Measurements from ENCODE around the gene TSHZ2. TPM values are rescaled to one million over a fixed set of nuclear protein-coding genes. Genes with fewer than 3 reads are reported as not detected.
"Not testable (repeated sequence)": the region's sequence is repeated elsewhere in the genome, so short reads cannot be mapped to it uniquely, and the experiment has no call there.

Gene TSHZ2
- total RNA-seq, 1 donor from 2014 or later: 12.6 TPM

DNA sequence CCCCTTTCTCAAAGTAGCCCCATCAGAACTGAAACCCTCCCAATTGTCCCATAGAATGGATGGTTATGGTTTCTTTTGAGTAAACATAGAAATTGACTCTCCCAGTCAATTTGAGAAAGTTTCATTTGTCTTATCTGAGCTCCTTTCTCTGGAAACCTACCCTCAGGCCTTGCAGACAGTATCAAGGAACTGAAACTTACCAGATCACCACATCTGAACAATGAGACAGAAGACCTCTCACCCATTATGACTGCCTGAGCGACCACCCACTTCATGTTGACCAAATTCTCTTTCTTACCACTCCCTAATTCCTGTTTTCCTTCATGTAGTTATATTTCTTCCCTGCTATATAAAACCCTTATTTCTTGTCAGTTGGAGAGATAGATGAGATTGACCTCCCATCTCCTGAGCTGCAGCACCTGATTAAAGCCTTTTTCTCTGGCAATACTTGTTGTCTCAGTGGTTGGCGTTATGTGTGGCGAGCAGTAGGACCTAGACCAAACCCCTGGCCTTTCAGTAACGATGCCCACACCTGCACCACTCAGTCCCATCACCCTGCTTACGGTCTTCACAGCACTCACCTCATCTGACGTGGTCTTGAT is 482.6 kb downstream of the TSHZ2 start:
- no peaks in the 10 kb centered on the region for H3K27me3 ChIP-seq (ENCODE audit: low read depth)
- no peak for DNase-seq
- H3K27ac ChIP-seq: no peak overlapping the region
- H3K4me1 ChIP-seq: no peaks in the 10 kb centered on the region
- TF ChIP-seq, protein P1, sequence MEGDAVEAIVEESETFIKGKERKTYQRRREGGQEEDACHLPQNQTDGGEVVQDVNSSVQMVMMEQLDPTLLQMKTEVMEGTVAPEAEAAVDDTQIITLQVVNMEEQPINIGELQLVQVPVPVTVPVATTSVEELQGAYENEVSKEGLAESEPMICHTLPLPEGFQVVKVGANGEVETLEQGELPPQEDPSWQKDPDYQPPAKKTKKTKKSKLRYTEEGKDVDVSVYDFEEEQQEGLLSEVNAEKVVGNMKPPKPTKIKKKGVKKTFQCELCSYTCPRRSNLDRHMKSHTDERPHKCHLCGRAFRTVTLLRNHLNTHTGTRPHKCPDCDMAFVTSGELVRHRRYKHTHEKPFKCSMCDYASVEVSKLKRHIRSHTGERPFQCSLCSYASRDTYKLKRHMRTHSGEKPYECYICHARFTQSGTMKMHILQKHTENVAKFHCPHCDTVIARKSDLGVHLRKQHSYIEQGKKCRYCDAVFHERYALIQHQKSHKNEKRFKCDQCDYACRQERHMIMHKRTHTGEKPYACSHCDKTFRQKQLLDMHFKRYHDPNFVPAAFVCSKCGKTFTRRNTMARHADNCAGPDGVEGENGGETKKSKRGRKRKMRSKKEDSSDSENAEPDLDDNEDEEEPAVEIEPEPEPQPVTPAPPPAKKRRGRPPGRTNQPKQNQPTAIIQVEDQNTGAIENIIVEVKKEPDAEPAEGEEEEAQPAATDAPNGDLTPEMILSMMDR (IDR thresholded peaks at IDR 0.05): no peak
- intact Hi-C loops (cut with DNase I): no loop called here
- H3K4me3 ChIP-seq: no peak overlapping the region
- peaks cover 8% of the 10 kb centered on the region for H3K9me3 ChIP-seq
- ATAC-seq: no peak
- H3K36me3 ChIP-seq: no peaks in the 10 kb centered on the region

DNA sequence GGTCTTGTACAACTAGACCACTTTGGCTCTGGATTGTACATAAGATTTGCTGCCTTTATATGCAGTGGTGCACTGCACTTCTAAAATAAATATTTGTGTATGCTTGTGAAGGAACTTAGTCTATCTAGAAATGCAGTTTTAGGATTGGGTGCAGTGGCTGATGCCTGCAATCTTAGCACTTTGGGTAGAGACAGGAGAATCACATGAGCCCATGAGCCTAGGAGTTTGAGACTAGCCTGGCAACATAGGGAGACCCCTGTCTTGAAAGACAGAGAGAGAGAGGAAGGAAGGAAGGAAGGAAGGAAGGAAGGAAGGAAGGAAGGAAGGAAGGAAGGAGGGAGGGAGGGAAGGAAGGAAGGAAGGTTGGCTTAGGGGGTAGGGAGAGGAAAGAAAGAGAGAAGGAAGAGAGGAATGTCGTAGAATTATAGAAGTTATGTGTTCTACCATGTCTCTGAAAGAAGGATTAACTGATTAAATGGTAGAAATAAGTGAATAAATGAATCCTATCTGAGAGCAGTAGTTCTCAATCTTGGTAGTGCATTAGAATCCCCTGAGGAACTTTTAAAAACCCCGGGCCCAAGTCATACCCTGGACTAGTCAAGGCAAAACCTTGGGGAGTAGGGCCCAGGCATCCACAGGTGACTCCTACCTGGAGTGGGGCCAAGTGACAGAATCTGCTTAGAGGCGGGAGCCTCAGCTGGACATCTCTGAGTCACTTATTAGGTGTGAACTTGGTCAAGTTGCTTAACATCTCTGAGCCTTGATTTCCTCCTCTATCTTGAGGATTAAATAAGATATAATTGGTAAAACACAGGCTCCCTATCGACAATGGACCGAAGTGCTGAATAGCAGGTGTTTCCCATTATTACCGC is 491.2 kb downstream of the TSHZ2 start:
- Histone ChIP-seq H3K27me3 (ENCODE audit: low read depth) (no peaks in the 10 kb centered on the region), H3K27ac (no peak overlapping the region), H3K4me1 (no peaks in the 10 kb centered on the region), H3K9me3 (no peaks in the 10 kb centered on the region), H3K36me3 (no peaks in the 10 kb centered on the region), H3K4me3 (no peak overlapping the region)
- DNase-seq (no peak), ATAC-seq (no peak)
- TF ChIP-seq, protein P1 (IDR thresholded peaks at IDR 0.05): no peak
- intact Hi-C loops (cut with DNase I): no loop called here

DNA sequence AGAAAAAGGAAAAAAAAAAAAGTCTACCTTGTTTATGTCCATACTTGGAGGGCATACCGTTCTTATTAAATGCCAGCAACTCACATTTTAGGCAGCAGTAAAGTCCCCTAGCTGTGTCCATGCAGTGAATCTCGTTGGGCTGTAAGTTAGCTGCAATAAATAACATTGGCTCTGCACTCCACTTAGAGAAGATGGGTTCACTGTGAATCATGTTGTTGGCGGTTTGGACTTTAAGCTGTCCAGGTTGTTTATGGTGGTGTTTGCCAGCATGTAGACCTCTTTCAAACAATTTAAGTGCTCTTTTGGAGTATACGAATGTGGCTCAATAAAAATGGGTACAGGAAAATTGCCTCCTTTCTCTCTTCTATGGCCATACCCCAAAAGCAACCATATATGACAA is 494.1 kb downstream of the TSHZ2 start:
- no peaks in the 10 kb centered on the region for H3K9me3 ChIP-seq
- DNase-seq (no peak), ATAC-seq (no peak)
- no peak overlapping the region for H3K27ac ChIP-seq
- H3K36me3 ChIP-seq: no peaks in the 10 kb centered on the region
- intact Hi-C loops (cut with DNase I): no loop called here
- no peaks in the 10 kb centered on the region for H3K27me3 ChIP-seq (ENCODE audit: low read depth)
- H3K4me3 ChIP-seq: no peak overlapping the region
- H3K4me1 ChIP-seq: no peaks in the 10 kb centered on the region
- TF ChIP-seq, protein P1 (IDR thresholded peaks at IDR 0.05): no peak

DNA sequence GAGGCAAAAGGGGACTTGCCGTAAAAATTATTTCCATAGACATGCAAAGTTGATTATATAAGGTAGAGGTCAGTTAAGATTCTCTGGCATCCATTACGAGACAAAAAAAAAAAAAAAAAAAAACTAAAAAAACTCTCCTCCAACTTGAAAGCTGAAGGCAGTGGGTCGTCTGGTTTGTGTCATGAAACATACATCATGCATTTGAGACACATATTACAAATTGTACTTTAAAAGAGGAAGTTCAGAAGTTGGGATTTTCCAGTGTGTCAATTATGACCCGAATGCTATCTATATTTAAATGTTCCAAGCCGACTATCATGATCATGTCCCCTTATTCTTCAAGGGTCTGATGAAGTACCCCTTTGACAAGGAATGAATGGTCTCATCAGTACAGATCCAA is 496.4 kb downstream of the TSHZ2 start:
- Histone ChIP-seq H3K4me1 (no peaks in the 10 kb centered on the region), H3K36me3 (no peaks in the 10 kb centered on the region), H3K27me3 (ENCODE audit: low read depth) (no peaks in the 10 kb centered on the region), H3K9me3 (no peaks in the 10 kb centered on the region), H3K27ac (no peak overlapping the region), H3K4me3 (no peak overlapping the region)
- no peak for DNase-seq
- TF ChIP-seq, protein P1 (IDR thresholded peaks at IDR 0.05): no peak
- intact Hi-C loops (cut with DNase I): no loop called here
- ATAC-seq: no peak

DNA sequence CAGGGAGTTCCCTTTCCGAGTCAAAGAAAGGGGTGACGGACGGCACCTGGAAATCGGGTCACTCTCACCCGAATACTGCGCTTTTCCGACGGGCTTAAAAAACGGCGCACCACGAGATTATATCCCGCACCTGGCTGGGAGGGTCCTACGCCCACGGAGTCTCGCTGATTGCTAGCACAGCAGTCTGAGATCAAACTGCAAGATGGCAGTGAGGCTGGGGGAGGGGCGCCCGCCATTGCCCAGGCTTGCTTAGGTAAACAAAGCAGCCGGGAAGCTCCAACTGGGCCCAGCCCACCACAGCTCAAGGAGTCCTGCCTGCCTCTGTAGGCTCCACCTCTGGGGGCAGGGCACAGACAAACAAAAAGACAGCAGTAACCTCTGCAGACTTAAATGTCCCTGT is 500.7 kb downstream of the TSHZ2 start:
- H3K27ac ChIP-seq; DNase-seq; H3K4me1 ChIP-seq; H3K4me3 ChIP-seq; H3K27me3 ChIP-seq (ENCODE audit: low read depth); H3K9me3 ChIP-seq; ATAC-seq; H3K36me3 ChIP-seq; intact Hi-C loops (cut with DNase I): not testable (repeated sequence)

DNA sequence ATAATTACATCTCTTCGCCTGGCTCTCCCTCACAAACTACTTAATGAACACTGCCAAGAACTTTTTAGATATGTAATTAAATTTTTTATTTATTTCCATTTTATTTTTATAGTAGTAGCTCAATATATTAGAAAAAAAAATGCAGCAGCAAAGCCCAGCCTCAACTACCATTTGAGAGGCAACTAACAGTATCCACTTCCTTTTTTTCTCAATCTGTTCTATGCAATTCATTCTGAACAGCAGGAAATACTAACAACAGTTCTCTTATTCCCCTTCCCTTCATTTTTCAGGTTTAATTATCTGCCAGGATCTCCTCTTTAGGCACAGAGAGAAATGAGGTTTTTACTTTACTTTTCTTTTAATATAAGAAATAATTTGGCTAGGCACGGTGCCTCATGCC is 508.8 kb downstream of the TSHZ2 start:
- ATAC-seq (no peak), DNase-seq (no peak)
- intact Hi-C loops (cut with DNase I): no loop called here
- H3K27me3 ChIP-seq (ENCODE audit: low read depth): no peaks in the 10 kb centered on the region
- no peak overlapping the region for H3K27ac ChIP-seq
- H3K4me1 ChIP-seq: no peaks in the 10 kb centered on the region
- H3K4me3 ChIP-seq: no peak overlapping the region
- no peaks in the 10 kb centered on the region for H3K9me3 ChIP-seq
- TF ChIP-seq, protein P1 (IDR thresholded peaks at IDR 0.05): no peak
- H3K36me3 ChIP-seq: no peaks in the 10 kb centered on the region
